HG03432 (cell line): ENCODE data around the gene DLEC1.

Experiments
- ATAC-seq: cut with Tn5 transposase; IDR thresholded peaks from one replicate; pipeline ENCODE4 v1.9.1; 2021; ENCODE audit warnings: mild to moderate bottlenecking, moderate library complexity; ENCODE audit not compliant: unreplicated experiment

DLEC1 gene

GRCh38 chr3:38170722-38171121, 131.7 kb downstream of the DLEC1 start:
- no peak for ATAC-seq

DNA sequence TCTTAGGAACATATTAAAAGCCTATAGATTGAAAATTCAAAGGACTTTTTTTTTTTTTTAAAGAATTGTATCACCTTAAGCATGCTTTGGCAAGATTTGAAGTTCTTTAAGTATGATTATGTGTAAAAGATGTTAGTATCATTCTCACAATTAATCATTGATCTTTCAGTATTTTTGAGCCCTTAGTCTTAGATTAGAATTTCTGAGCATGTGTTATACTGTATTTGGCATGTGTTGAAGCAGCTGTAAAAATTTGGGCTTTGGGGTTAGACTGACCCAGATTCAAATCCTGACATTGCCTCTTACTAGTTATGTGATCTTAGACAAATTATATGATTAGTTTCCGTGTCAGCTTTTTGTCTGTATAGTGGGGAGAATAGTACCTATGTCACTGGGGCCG, 132.6 kb downstream of the DLEC1 start:
- no peak for ATAC-seq
